GM13977 (cell line): Measurements from ENCODE around the gene PIAS4.

Source experiments
- DNase-seq: peaks from one replicate; pipeline ENCODE4 v3.0.0; 2012; ENCODE audit warnings: low spot score
- CTCF ChIP-seq: IDR thresholded peaks from 2 replicates; pipeline ENCODE4 v1.5.1; 2012; ENCODE audit warnings: mild to moderate bottlenecking, control low read depth; ENCODE audit not compliant: insufficient read depth; ENCODE audit errors: extremely low read depth, missing control alignments
- in situ Hi-C: fragments of 300-500 bp; cut with MboI; formaldehyde crosslinking; loops from one replicate; pipeline ENCODE4 v1.12.0; 2022; ENCODE audit warnings: low sequenced_read_pairs, low pct_unique_long_range_greater_than_20kb, mixed read lengths, inconsistent platforms; ENCODE audit not compliant: unreplicated experiment

Gene PIAS4

GRCh38 chr19:4052114-4052992 lies 44.8 kb downstream of the PIAS4 start:
- TF ChIP-seq CTCF: no peak
- in situ Hi-C loops: no loop called here
- DNase-seq: no peak

GRCh38 chr19:4052993-4053422 lies 45.5 kb downstream of the PIAS4 start:
- in situ Hi-C loops: no loop called here
- no peak for DNase-seq
- TF ChIP-seq CTCF: no peak

GRCh38 chr19:4053423-4054324 lies 46.1 kb downstream of the PIAS4 start:
- no peak for TF ChIP-seq CTCF
- in situ Hi-C loops: no loop called here
- DNase-seq: no peak

- in situ Hi-C loops: no loop called here
- no peak for DNase-seq
- TF ChIP-seq CTCF: no peak
Measured at GRCh38 chr19:4054441-4055208, 47.1 kb downstream of the PIAS4 start.

- no peak for TF ChIP-seq CTCF
- no peak for DNase-seq
- in situ Hi-C loops: no loop called here
Measured at GRCh38 chr19:4055209-4055552, 47.6 kb downstream of the PIAS4 start.
